ENCODE measurements around the gene ACACA. TPM values are rescaled to one million over a fixed set of nuclear protein-coding genes. Genes with fewer than 3 reads are reported as not detected.

Gene ACACA
- total and polyA plus RNA-seq, 3 experiments from 2014 or later: 7.5 to 51.1 (median 41.3) TPM

DNA sequence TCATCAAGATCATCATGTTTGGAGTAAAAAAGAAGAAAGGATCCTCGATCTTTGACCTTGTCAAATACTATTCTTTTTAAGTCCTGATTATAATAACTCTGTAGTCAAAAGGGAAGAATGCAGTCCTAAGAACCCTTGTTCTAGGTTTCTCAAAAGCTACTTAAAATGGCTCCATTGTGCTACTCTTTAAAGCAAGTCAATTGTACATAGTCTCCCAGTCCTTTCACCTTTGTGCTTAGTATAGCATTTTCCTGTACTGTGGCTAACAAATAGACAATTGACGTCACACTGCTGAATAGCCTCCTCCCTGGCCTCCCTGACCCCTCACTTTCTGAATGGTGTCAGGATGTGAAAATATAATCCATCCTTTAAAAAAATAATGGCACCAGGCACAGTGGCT lies 285.0 kb downstream of the ACACA start:
- Mint-ChIP-seq H3K27ac (no peak overlapping the region), H3K36me3 (peaks cover 23 to 59% (median 31%) of the 10 kb centered on the region in 3 donors), H3K9me3 (no peaks in the 10 kb centered on the region), H3K4me3 (no peak overlapping the region), H3K4me1 (no peaks in the 10 kb centered on the region), H3K27me3 (no peaks in the 10 kb centered on the region)
- H3K36me3 ChIP-seq (ENCODE audit: insufficient read depth, low read length): no peaks in the 10 kb centered on the region
- no peaks in the 10 kb centered on the region for H3K4me1 ChIP-seq (ENCODE audit: insufficient read depth, low read length)
- ChIA-PET CTCF (no interaction called here), POLR2A (no interaction called here)
- no peak overlapping the region for H3K4me3 ChIP-seq (ENCODE audit: low read length)
- DNase-seq: no peak
- H3K9me3 ChIP-seq (ENCODE audit: low read length): no peaks in the 10 kb centered on the region
- H3K27ac ChIP-seq (ENCODE audit: low read depth, low read length): no peak overlapping the region
- H3K27me3 ChIP-seq (ENCODE audit: insufficient read depth, low read length, poor library complexity, severe bottlenecking): no peaks in the 10 kb centered on the region

GRCh38 chr17:37118366-37119137 lies 288.1 kb downstream of the ACACA start:
- H3K36me3 ChIP-seq (ENCODE audit: insufficient read depth, low read length): no peaks in the 10 kb centered on the region
- H3K9me3 ChIP-seq (ENCODE audit: low read length): no peaks in the 10 kb centered on the region
- no peak overlapping the region for H3K4me3 Mint-ChIP-seq
- no peak overlapping the region for H3K27ac ChIP-seq (ENCODE audit: low read depth, low read length)
- no peak overlapping the region for H3K4me3 ChIP-seq (ENCODE audit: low read length)
- H3K27ac Mint-ChIP-seq: peak overlapping the region in 1 of 8 donors; percentile 5
- H3K27me3 Mint-ChIP-seq: no peaks in the 10 kb centered on the region
- no peaks in the 10 kb centered on the region for H3K27me3 ChIP-seq (ENCODE audit: insufficient read depth, low read length, poor library complexity, severe bottlenecking)
- no peaks in the 10 kb centered on the region for H3K4me1 Mint-ChIP-seq
- CTCF ChIA-PET: no interaction called here
- DNase-seq: no peak
- POLR2A ChIA-PET: no interaction called here
- no peaks in the 10 kb centered on the region for H3K9me3 Mint-ChIP-seq
- no peaks in the 10 kb centered on the region for H3K4me1 ChIP-seq (ENCODE audit: insufficient read depth, low read length)
- H3K36me3 Mint-ChIP-seq: peaks cover 15 to 36% (median 27%) of the 10 kb centered on the region in 3 donors

GRCh38 chr17:37117373-37118142 lies 289.1 kb downstream of the ACACA start:
- H3K4me1 ChIP-seq (ENCODE audit: insufficient read depth, low read length): no peaks in the 10 kb centered on the region
- POLR2A ChIA-PET: interaction anchor here (0.6 kb wide), 1 partner anchor 12 kb away, joined by 3 read pairs; no protein-coding TSS in a partner anchor
- Mint-ChIP-seq H3K4me1 (no peaks in the 10 kb centered on the region), H3K36me3 (peaks cover 15 to 37% (median 27%) of the 10 kb centered on the region in 3 donors), H3K27me3 (no peaks in the 10 kb centered on the region), H3K27ac (peak overlapping the region in 3 of 8 donors; percentile 5 to 63 (median 49)), H3K4me3 (no peak overlapping the region), H3K9me3 (no peaks in the 10 kb centered on the region)
- H3K27me3 ChIP-seq (ENCODE audit: insufficient read depth, low read length, poor library complexity, severe bottlenecking): no peaks in the 10 kb centered on the region
- DNase-seq: no peak
- no peak overlapping the region for H3K27ac ChIP-seq (ENCODE audit: low read depth, low read length)
- H3K9me3 ChIP-seq (ENCODE audit: low read length): no peaks in the 10 kb centered on the region
- CTCF ChIA-PET: no interaction called here
- H3K36me3 ChIP-seq (ENCODE audit: insufficient read depth, low read length): no peaks in the 10 kb centered on the region
- no peak overlapping the region for H3K4me3 ChIP-seq (ENCODE audit: low read length)

DNA sequence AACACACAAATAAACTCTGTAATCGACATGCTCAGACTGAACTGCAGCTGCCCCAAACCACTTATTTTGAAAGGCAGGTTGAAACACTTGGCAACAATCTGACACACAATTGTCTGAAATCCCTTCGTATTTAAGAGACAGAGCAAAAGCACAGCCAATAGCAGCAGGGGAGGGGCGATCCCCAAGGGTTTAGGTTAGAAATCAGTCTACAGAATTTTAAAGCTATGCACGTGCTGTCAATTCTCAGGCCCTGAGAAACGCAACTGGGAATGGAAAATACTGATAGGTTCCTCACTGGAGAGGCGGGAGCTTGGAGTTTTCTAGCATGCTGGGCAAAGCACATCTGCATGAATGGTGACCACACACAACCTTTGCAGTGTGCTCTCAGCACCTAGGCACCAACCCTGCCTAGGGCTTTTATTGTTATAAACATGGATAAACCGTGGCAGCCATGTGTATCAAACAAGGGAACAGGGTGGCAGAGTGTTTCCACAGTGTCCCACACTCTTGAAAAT lies 289.9 kb downstream of the ACACA start:
- Histone ChIP-seq H3K9me3 (ENCODE audit: low read length) (no peaks in the 10 kb centered on the region), H3K27ac (ENCODE audit: low read depth, low read length) (no peak overlapping the region), H3K4me1 (ENCODE audit: insufficient read depth, low read length) (no peaks in the 10 kb centered on the region), H3K36me3 (ENCODE audit: insufficient read depth, low read length) (no peaks in the 10 kb centered on the region), H3K4me3 (ENCODE audit: low read length) (no peak overlapping the region), H3K27me3 (ENCODE audit: insufficient read depth, low read length, poor library complexity, severe bottlenecking) (no peaks in the 10 kb centered on the region)
- CTCF ChIA-PET: no interaction called here
- POLR2A ChIA-PET: no interaction called here
- Mint-ChIP-seq H3K27me3 (no peaks in the 10 kb centered on the region), H3K27ac (peak overlapping the region in 1 of 8 donors; percentile 61), H3K36me3 (peaks cover 10 to 37% (median 27%) of the 10 kb centered on the region in 3 donors), H3K9me3 (no peaks in the 10 kb centered on the region), H3K4me3 (no peak overlapping the region), H3K4me1 (no peaks in the 10 kb centered on the region)
- no peak for DNase-seq

GRCh38 chr17:37111329-37111728 lies 295.3 kb downstream of the ACACA start:
- Histone ChIP-seq H3K27ac (ENCODE audit: low read depth, low read length) (no peak overlapping the region), H3K4me3 (ENCODE audit: low read length) (no peak overlapping the region), H3K9me3 (ENCODE audit: low read length) (no peaks in the 10 kb centered on the region), H3K4me1 (ENCODE audit: insufficient read depth, low read length) (no peaks in the 10 kb centered on the region), H3K27me3 (ENCODE audit: insufficient read depth, low read length, poor library complexity, severe bottlenecking) (no peaks in the 10 kb centered on the region), H3K36me3 (ENCODE audit: insufficient read depth, low read length) (no peaks in the 10 kb centered on the region)
- ChIA-PET CTCF (no interaction called here), POLR2A (no interaction called here)
- H3K27me3 Mint-ChIP-seq: no peaks in the 10 kb centered on the region
- H3K36me3 Mint-ChIP-seq: peaks cover 0 to 52% (median 20%) of the 10 kb centered on the region in 3 donors
- no peak overlapping the region for H3K27ac Mint-ChIP-seq
- no peaks in the 10 kb centered on the region for H3K9me3 Mint-ChIP-seq
- no peak overlapping the region for H3K4me3 Mint-ChIP-seq
- DNase-seq: no peak
- no peaks in the 10 kb centered on the region for H3K4me1 Mint-ChIP-seq

- Mint-ChIP-seq H3K4me1 (no peaks in the 10 kb centered on the region), H3K27me3 (no peaks in the 10 kb centered on the region), H3K27ac (no peak overlapping the region), H3K36me3 (peaks cover 0 to 54% (median 18%) of the 10 kb centered on the region in 3 donors), H3K9me3 (no peaks in the 10 kb centered on the region), H3K4me3 (no peak overlapping the region)
- Histone ChIP-seq H3K27me3 (ENCODE audit: insufficient read depth, low read length, poor library complexity, severe bottlenecking) (no peaks in the 10 kb centered on the region), H3K4me3 (ENCODE audit: low read length) (no peak overlapping the region), H3K27ac (ENCODE audit: low read depth, low read length) (no peak overlapping the region), H3K36me3 (ENCODE audit: insufficient read depth, low read length) (no peaks in the 10 kb centered on the region), H3K9me3 (ENCODE audit: low read length) (no peaks in the 10 kb centered on the region), H3K4me1 (ENCODE audit: insufficient read depth, low read length) (no peaks in the 10 kb centered on the region)
- CTCF ChIA-PET: no interaction called here
- DNase-seq: no peak
- POLR2A ChIA-PET: no interaction called here
Measured at GRCh38 chr17:37110746-37111145, 295.9 kb downstream of the ACACA start.

DNA sequence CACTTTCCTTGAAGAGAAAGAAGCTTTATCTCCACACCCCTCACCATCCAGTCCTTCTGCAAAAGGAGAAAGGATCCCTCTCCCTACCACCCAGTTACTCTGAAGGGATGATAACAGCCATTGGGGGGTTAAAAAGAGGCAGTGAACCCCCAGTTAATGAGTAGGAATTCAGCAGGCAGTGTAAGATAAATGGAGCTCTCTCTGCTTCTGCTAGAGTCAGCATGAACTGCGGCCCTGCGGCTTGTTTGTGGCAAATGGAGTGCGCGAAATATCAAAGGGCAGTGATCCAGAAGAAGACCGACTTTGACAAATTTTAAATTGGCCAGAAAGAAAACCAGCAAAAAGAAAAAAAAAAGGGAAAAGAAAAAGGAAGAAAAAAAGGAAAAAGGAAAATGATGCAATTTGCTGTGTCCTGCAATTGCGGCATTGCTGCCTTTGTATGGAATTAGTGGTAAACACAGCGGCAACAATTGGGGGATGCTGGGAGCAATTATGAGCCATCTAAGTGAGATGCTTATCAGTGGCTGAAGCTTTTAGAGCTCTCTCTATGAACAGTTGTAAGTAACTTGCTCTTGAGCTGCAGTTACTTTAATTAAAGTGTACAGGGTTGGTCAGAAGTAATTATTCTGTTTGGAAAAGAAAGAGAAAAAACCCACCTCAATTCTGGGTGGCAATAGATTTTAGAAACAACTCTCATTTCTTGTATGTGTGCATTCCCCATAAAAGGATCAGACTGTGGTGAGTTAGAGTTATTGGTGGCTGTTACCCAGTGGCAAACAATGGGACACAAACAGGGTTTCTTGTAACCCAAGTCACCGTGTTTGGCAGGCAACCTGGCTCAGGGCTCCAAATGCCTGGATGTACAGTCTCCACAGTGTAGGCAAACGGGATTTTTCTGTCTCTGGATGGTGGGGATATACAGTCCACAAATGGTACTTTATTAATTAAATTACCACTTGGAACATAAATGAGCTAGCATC lies 296.6 kb downstream of the ACACA start:
- ChIA-PET CTCF (no interaction called here), POLR2A (no interaction called here)
- Mint-ChIP-seq H3K4me1 (no peaks in the 10 kb centered on the region), H3K9me3 (no peaks in the 10 kb centered on the region), H3K27me3 (peaks cover 0 to 2% of the 10 kb centered on the region in 2 donors), H3K36me3 (peaks cover 0 to 54% (median 17%) of the 10 kb centered on the region in 3 donors), H3K4me3 (no peak overlapping the region), H3K27ac (peak overlapping the region in 1 of 8 donors; percentile 9)
- no peaks in the 10 kb centered on the region for H3K9me3 ChIP-seq (ENCODE audit: low read length)
- H3K27ac ChIP-seq (ENCODE audit: low read depth, low read length): no peak overlapping the region
- DNase-seq: no peak
- H3K36me3 ChIP-seq (ENCODE audit: insufficient read depth, low read length): no peaks in the 10 kb centered on the region
- H3K4me1 ChIP-seq (ENCODE audit: insufficient read depth, low read length): no peaks in the 10 kb centered on the region
- H3K27me3 ChIP-seq (ENCODE audit: insufficient read depth, low read length, poor library complexity, severe bottlenecking): no peaks in the 10 kb centered on the region
- no peak overlapping the region for H3K4me3 ChIP-seq (ENCODE audit: low read length)

All from CD8-positive, alpha-beta memory T cell (primary cell).